Measurements from ENCODE around the gene RANBP17. TPM values are rescaled to one million over a fixed set of nuclear protein-coding genes. Genes with fewer than 3 reads are reported as not detected.

Gene RANBP17
- total RNA-seq, 1 donor from 2014 or later, result 0.96 TPM

- no peaks in the 10 kb centered on the region for H3K27me3 ChIP-seq
- H3K9me3 ChIP-seq, result no peaks in the 10 kb centered on the region
- H3K4me1 ChIP-seq, result no peaks in the 10 kb centered on the region
- H3K27ac ChIP-seq, result no peak overlapping the region
- H3K4me3 ChIP-seq, result no peak overlapping the region
- DNase-seq (ENCODE audit: low spot score in 2 of 2), result no peak
- TF ChIP-seq CTCF (IDR thresholded peaks at IDR 0.05), result no peak
- intact Hi-C loops (cut with DNase I), result no loop called here
- no peaks in the 10 kb centered on the region for H3K36me3 ChIP-seq
Observed at GRCh38 chr5:171263181-171263580, 401.4 kb downstream of the RANBP17 start.

GRCh38 chr5:171264843-171265242 lies 403.0 kb downstream of the RANBP17 start:
- Histone ChIP-seq H3K27me3 (no peaks in the 10 kb centered on the region), H3K36me3 (no peaks in the 10 kb centered on the region), H3K27ac (no peak overlapping the region), H3K4me1 (no peaks in the 10 kb centered on the region), H3K9me3 (no peaks in the 10 kb centered on the region), H3K4me3 (no peak overlapping the region)
- TF ChIP-seq CTCF (IDR thresholded peaks at IDR 0.05), result no peak
- intact Hi-C loops (cut with DNase I), result no loop called here
- no peak for DNase-seq (ENCODE audit: low spot score in 2 of 2)

GRCh38 chr5:171268700-171269620 lies 407.1 kb downstream of the RANBP17 start:
- DNase-seq (ENCODE audit: low spot score in 2 of 2), result no peak
- no peaks in the 10 kb centered on the region for H3K36me3 ChIP-seq
- no peak overlapping the region for H3K27ac ChIP-seq
- TF ChIP-seq CTCF (IDR thresholded peaks at IDR 0.05), result no peak
- no peaks in the 10 kb centered on the region for H3K9me3 ChIP-seq
- intact Hi-C loops (cut with DNase I), result no loop called here
- H3K27me3 ChIP-seq, result no peaks in the 10 kb centered on the region
- no peaks in the 10 kb centered on the region for H3K4me1 ChIP-seq
- no peak overlapping the region for H3K4me3 ChIP-seq

- no peak for DNase-seq (ENCODE audit: low spot score in 2 of 2)
- no peak overlapping the region for H3K4me3 ChIP-seq
Observed at GRCh38 chr5:171269717-171270116, 407.9 kb downstream of the RANBP17 start.

GRCh38 chr5:171270136-171270535 lies 408.3 kb downstream of the RANBP17 start:
- H3K27me3 ChIP-seq, result no peaks in the 10 kb centered on the region
- no peak overlapping the region for H3K27ac ChIP-seq
- no peaks in the 10 kb centered on the region for H3K36me3 ChIP-seq
- no peak overlapping the region for H3K4me3 ChIP-seq
- DNase-seq (ENCODE audit: low spot score in 2 of 2), result no peak
- no peak for TF ChIP-seq CTCF (IDR thresholded peaks at IDR 0.05)
- intact Hi-C loops (cut with DNase I), result no loop called here
- H3K4me1 ChIP-seq, result no peaks in the 10 kb centered on the region
- H3K9me3 ChIP-seq, result no peaks in the 10 kb centered on the region

More at GRCh38 chr5:171269717-171270116, 407.9 kb downstream of the RANBP17 start:
- no peaks in the 10 kb centered on the region for H3K27me3 ChIP-seq
- no peak overlapping the region for H3K27ac ChIP-seq
- H3K4me1 ChIP-seq, result no peaks in the 10 kb centered on the region
- no peak for TF ChIP-seq CTCF (IDR thresholded peaks at IDR 0.05)
- H3K9me3 ChIP-seq, result no peaks in the 10 kb centered on the region
- no peaks in the 10 kb centered on the region for H3K36me3 ChIP-seq
- intact Hi-C loops (cut with DNase I), result no loop called here

All from ascending aorta (tissue), 2 donors.